ENCODE results near the gene SLC43A1.

The SLC43A1 gene

GRCh38 chr11:57476047-57476756 is 39.3 kb downstream of the SLC43A1 start:
- H2BK120ac ChIP-seq (ENCODE audit: low read depth, low read length), result no peak overlapping the region
- WGBS, 2 donors (ENCODE audit: extremely low coverage in 2 of 2, insufficient read length in 2 of 2, insufficient replicate concordance in 1 of 2), result no CpG with 5 or more reads among the region's 80 CpGs
- peak overlapping the region; percentile 87 for H3K18ac ChIP-seq (ENCODE audit: low read length)
- H3K79me1 ChIP-seq (ENCODE audit: low read depth, low read length), result no peaks in the 10 kb centered on the region
- no peak overlapping the region for H3K27ac ChIP-seq (replicated peaks; ENCODE audit: low read length)
- no peak for DNase-seq (ENCODE audit: low spot score)
- H4K8ac ChIP-seq (ENCODE audit: low read depth, low read length), result no peak overlapping the region
- H3K4me1 ChIP-seq (ENCODE audit: control insufficient read depth in 2 of 2, insufficient read depth in 1 of 2, low read depth in 1 of 2, low read length in 2 of 2), result peaks cover 8 to 27% of the 10 kb centered on the region in 2 donors
- peaks cover 0 to 58% (median 9%) of the 10 kb centered on the region in 3 experiments for H3K27me3 ChIP-seq (ENCODE audit: control insufficient read depth in 3 of 3, insufficient read depth in 3 of 3, low read depth in 1 of 3, low read length in 3 of 3)
- H3K4me3 ChIP-seq (ENCODE audit: low read length in 2 of 2), result peak overlapping the region in 1 of 2 donors; percentile 60
- H2AK5ac ChIP-seq (ENCODE audit: low read depth, low read length), result no peak overlapping the region
- H2BK15ac ChIP-seq (ENCODE audit: low read length), result no peak overlapping the region
- no peaks in the 10 kb centered on the region for H3K9me3 ChIP-seq (replicated peaks in 1 of 2; ENCODE audit: control insufficient read depth in 2 of 2, insufficient read depth in 1 of 2, low read depth in 1 of 2, low read length in 2 of 2)
- peak overlapping the region; percentile 59 for H3K23ac ChIP-seq (ENCODE audit: low read depth, low read length, poor library complexity)
- H2BK12ac ChIP-seq (ENCODE audit: low read length), result peak overlapping the region; percentile 48
- no peak overlapping the region for H3K4ac ChIP-seq (ENCODE audit: low read length)
- peak overlapping the region; percentile 90 for H3K9ac ChIP-seq (ENCODE audit: low read depth, low read length, poor library complexity)
- H2BK5ac ChIP-seq (ENCODE audit: low read length), result peak overlapping the region; percentile 12
- H2AFZ ChIP-seq (ENCODE audit: low read length), result no peak overlapping the region
- H3K4me2 ChIP-seq (ENCODE audit: insufficient read depth, low read length, poor library complexity, severe bottlenecking), result peak overlapping the region; percentile 81
- peaks cover 0 to 11% of the 10 kb centered on the region in 2 donors for H3K36me3 ChIP-seq (replicated peaks in 1 of 2; ENCODE audit: control insufficient read depth in 2 of 2, insufficient read depth in 2 of 2, low read length in 2 of 2)
- H4K91ac ChIP-seq (ENCODE audit: low read depth, low read length, poor library complexity), result peak overlapping the region; percentile 7
- H3K14ac ChIP-seq (ENCODE audit: low read length), result peak overlapping the region; percentile 58

GRCh38 chr11:57475671-57476046 is 39.8 kb downstream of the SLC43A1 start:
- peak overlapping the region in 1 of 2 donors; percentile 60 for H3K4me3 ChIP-seq (ENCODE audit: low read length in 2 of 2)
- peaks cover 0 to 14% of the 10 kb centered on the region in 2 donors for H3K36me3 ChIP-seq (replicated peaks in 1 of 2; ENCODE audit: control insufficient read depth in 2 of 2, insufficient read depth in 2 of 2, low read length in 2 of 2)
- H3K27me3 ChIP-seq (ENCODE audit: control insufficient read depth in 3 of 3, insufficient read depth in 3 of 3, low read depth in 1 of 3, low read length in 3 of 3), result peaks cover 0 to 53% (median 9%) of the 10 kb centered on the region in 3 experiments
- H2BK12ac ChIP-seq (ENCODE audit: low read length), result no peak overlapping the region
- no peak overlapping the region for H2BK120ac ChIP-seq (ENCODE audit: low read depth, low read length)
- DNase-seq (ENCODE audit: low spot score), result no peak
- H3K14ac ChIP-seq (ENCODE audit: low read length), result no peak overlapping the region
- no peak overlapping the region for H2AK5ac ChIP-seq (ENCODE audit: low read depth, low read length)
- no peaks in the 10 kb centered on the region for H3K9me3 ChIP-seq (replicated peaks in 1 of 2; ENCODE audit: control insufficient read depth in 2 of 2, insufficient read depth in 1 of 2, low read depth in 1 of 2, low read length in 2 of 2)
- no peak overlapping the region for H3K4ac ChIP-seq (ENCODE audit: low read length)
- H3K79me1 ChIP-seq (ENCODE audit: low read depth, low read length), result no peaks in the 10 kb centered on the region
- H3K18ac ChIP-seq (ENCODE audit: low read length), result peak overlapping the region; percentile 87
- no peak overlapping the region for H3K4me2 ChIP-seq (ENCODE audit: insufficient read depth, low read length, poor library complexity, severe bottlenecking)
- no peak overlapping the region for H4K8ac ChIP-seq (ENCODE audit: low read depth, low read length)
- H4K91ac ChIP-seq (ENCODE audit: low read depth, low read length, poor library complexity), result no peak overlapping the region
- H3K9ac ChIP-seq (ENCODE audit: low read depth, low read length, poor library complexity), result no peak overlapping the region
- no peak overlapping the region for H3K23ac ChIP-seq (ENCODE audit: low read depth, low read length, poor library complexity)
- H2BK15ac ChIP-seq (ENCODE audit: low read length), result no peak overlapping the region
- no peak overlapping the region for H3K27ac ChIP-seq (replicated peaks; ENCODE audit: low read length)
- H3K4me1 ChIP-seq (ENCODE audit: control insufficient read depth in 2 of 2, insufficient read depth in 1 of 2, low read depth in 1 of 2, low read length in 2 of 2), result peaks cover 8 to 27% of the 10 kb centered on the region in 2 donors
- no CpG with 5 or more reads among the region's 5 CpGs for WGBS, 2 donors (ENCODE audit: extremely low coverage in 2 of 2, insufficient read length in 2 of 2, insufficient replicate concordance in 1 of 2)
- H2AFZ ChIP-seq (ENCODE audit: low read length), result no peak overlapping the region
- no peak overlapping the region for H2BK5ac ChIP-seq (ENCODE audit: low read length)

GRCh38 chr11:57475191-57475590 is 40.3 kb downstream of the SLC43A1 start:
- H2AK5ac ChIP-seq (ENCODE audit: low read depth, low read length), result no peak overlapping the region
- H3K27me3 ChIP-seq (ENCODE audit: control insufficient read depth in 3 of 3, insufficient read depth in 3 of 3, low read depth in 1 of 3, low read length in 3 of 3), result peaks cover 0 to 48% (median 9%) of the 10 kb centered on the region in 3 experiments
- WGBS, 2 donors (ENCODE audit: extremely low coverage in 2 of 2, insufficient read length in 2 of 2, insufficient replicate concordance in 1 of 2), result no CpG with 5 or more reads among the region's 1 CpG

GRCh38 chr11:57474803-57475115 is 40.7 kb downstream of the SLC43A1 start:
- Histone ChIP-seq H2BK15ac (ENCODE audit: low read length) (no peak overlapping the region), H2AK5ac (ENCODE audit: low read depth, low read length) (no peak overlapping the region), H2BK5ac (ENCODE audit: low read length) (no peak overlapping the region), H3K27me3 (ENCODE audit: control insufficient read depth in 3 of 3, insufficient read depth in 3 of 3, low read depth in 1 of 3, low read length in 3 of 3) (peaks cover 0 to 47% (median 9%) of the 10 kb centered on the region in 3 experiments), H2BK120ac (ENCODE audit: low read depth, low read length) (no peak overlapping the region), H3K4ac (ENCODE audit: low read length) (no peak overlapping the region), H3K27ac (replicated peaks; ENCODE audit: low read length) (no peak overlapping the region), H3K79me1 (ENCODE audit: low read depth, low read length) (no peaks in the 10 kb centered on the region), H2AFZ (ENCODE audit: low read length) (no peak overlapping the region), H2BK12ac (ENCODE audit: low read length) (no peak overlapping the region), H3K4me1 (ENCODE audit: control insufficient read depth in 2 of 2, insufficient read depth in 1 of 2, low read depth in 1 of 2, low read length in 2 of 2) (peaks cover 7 to 27% of the 10 kb centered on the region in 2 donors), H3K23ac (ENCODE audit: low read depth, low read length, poor library complexity) (no peak overlapping the region), H3K18ac (ENCODE audit: low read length) (no peak overlapping the region), H3K4me3 (ENCODE audit: low read length in 2 of 2) (no peak overlapping the region), H4K91ac (ENCODE audit: low read depth, low read length, poor library complexity) (no peak overlapping the region), H3K14ac (ENCODE audit: low read length) (no peak overlapping the region), H3K4me2 (ENCODE audit: insufficient read depth, low read length, poor library complexity, severe bottlenecking) (no peak overlapping the region), H3K9me3 (replicated peaks in 1 of 2; ENCODE audit: control insufficient read depth in 2 of 2, insufficient read depth in 1 of 2, low read depth in 1 of 2, low read length in 2 of 2) (no peaks in the 10 kb centered on the region), H3K36me3 (replicated peaks in 1 of 2; ENCODE audit: control insufficient read depth in 2 of 2, insufficient read depth in 2 of 2, low read length in 2 of 2) (peaks cover 0 to 23% of the 10 kb centered on the region in 2 donors), H3K9ac (ENCODE audit: low read depth, low read length, poor library complexity) (no peak overlapping the region), H4K8ac (ENCODE audit: low read depth, low read length) (no peak overlapping the region)
- no CpG with 5 or more reads among the region's 5 CpGs for WGBS, 2 donors (ENCODE audit: extremely low coverage in 2 of 2, insufficient read length in 2 of 2, insufficient replicate concordance in 1 of 2)
- no peak for DNase-seq (ENCODE audit: low spot score)

More at GRCh38 chr11:57475191-57475590, 40.3 kb downstream of the SLC43A1 start:
- H3K9me3 ChIP-seq (replicated peaks in 1 of 2; ENCODE audit: control insufficient read depth in 2 of 2, insufficient read depth in 1 of 2, low read depth in 1 of 2, low read length in 2 of 2), result no peaks in the 10 kb centered on the region
- H3K4me3 ChIP-seq (ENCODE audit: low read length in 2 of 2), result no peak overlapping the region
- no peak overlapping the region for H2BK120ac ChIP-seq (ENCODE audit: low read depth, low read length)
- no peak overlapping the region for H2AFZ ChIP-seq (ENCODE audit: low read length)
- no peak overlapping the region for H2BK5ac ChIP-seq (ENCODE audit: low read length)
- no peak overlapping the region for H3K27ac ChIP-seq (replicated peaks; ENCODE audit: low read length)
- H2BK12ac ChIP-seq (ENCODE audit: low read length), result no peak overlapping the region
- H4K8ac ChIP-seq (ENCODE audit: low read depth, low read length), result no peak overlapping the region
- H3K4me2 ChIP-seq (ENCODE audit: insufficient read depth, low read length, poor library complexity, severe bottlenecking), result no peak overlapping the region
- no peaks in the 10 kb centered on the region for H3K79me1 ChIP-seq (ENCODE audit: low read depth, low read length)
- no peak overlapping the region for H2BK15ac ChIP-seq (ENCODE audit: low read length)
- H3K4me1 ChIP-seq (ENCODE audit: control insufficient read depth in 2 of 2, insufficient read depth in 1 of 2, low read depth in 1 of 2, low read length in 2 of 2), result peaks cover 8 to 27% of the 10 kb centered on the region in 2 donors
- no peak overlapping the region for H3K18ac ChIP-seq (ENCODE audit: low read length)
- no peak overlapping the region for H3K23ac ChIP-seq (ENCODE audit: low read depth, low read length, poor library complexity)
- no peak overlapping the region for H3K9ac ChIP-seq (ENCODE audit: low read depth, low read length, poor library complexity)
- H3K36me3 ChIP-seq (replicated peaks in 1 of 2; ENCODE audit: control insufficient read depth in 2 of 2, insufficient read depth in 2 of 2, low read length in 2 of 2), result peaks cover 0 to 19% of the 10 kb centered on the region in 2 donors
- H3K14ac ChIP-seq (ENCODE audit: low read length), result no peak overlapping the region
- no peak for DNase-seq (ENCODE audit: low spot score)
- no peak overlapping the region for H4K91ac ChIP-seq (ENCODE audit: low read depth, low read length, poor library complexity)
- H3K4ac ChIP-seq (ENCODE audit: low read length), result no peak overlapping the region
